HFFc6 (cell line): ENCODE results near the gene PCDH9. TPM values are rescaled to one million over a fixed set of nuclear protein-coding genes. Genes with fewer than 3 reads are reported as not detected.

ENCODE experiments used
- DNase-seq: peaks from one replicate; pipeline ENCODE4 v3.0.0-alpha.2; 2018
- H3K27ac Mint-ChIP-seq: 2 replicates; pipeline ENCODE4 v1.8.0; 2020; ENCODE audit warnings: mild to moderate bottlenecking, mixed read lengths
- H3K27me3 Mint-ChIP-seq: 2 replicates; pipeline ENCODE4 v1.8.0; 2021; ENCODE audit warnings: mild to moderate bottlenecking, moderate library complexity, mixed read lengths; ENCODE audit not compliant: insufficient read depth
- H3K36me3 Mint-ChIP-seq: 2 replicates; pipeline ENCODE4 v1.8.0; 2021; ENCODE audit warnings: low read depth, mixed read lengths
- H3K4me1 Mint-ChIP-seq: 2 replicates; pipeline ENCODE4 v1.8.0; 2020; ENCODE audit warnings: low read depth, mixed read lengths
- H3K4me3 Mint-ChIP-seq: 2 replicates; pipeline ENCODE4 v1.8.0; 2020; ENCODE audit warnings: mild to moderate bottlenecking, moderate library complexity, mixed read lengths
- H3K9me3 Mint-ChIP-seq: 2 replicates; pipeline ENCODE4 v1.8.0; 2020; ENCODE audit warnings: mild to moderate bottlenecking, mixed read lengths
- total RNA-seq, 6 experiments: library from RNA; stranded (reverse); fragmentation: NEBNext Ultra II Directional; extraction: Animal tissue kit (Norgen Biotek cat#: 25700); gene quantifications; 2 replicates in 1 of 6; 3 replicates in 5 of 6; pipeline ENCODE4 v1.2.3, GENCODE V29; 2021
- TF ChIP-seq, protein P1 (sequence below): fragments of 200-600 bp; sonication (generic); IDR thresholded peaks from 2 replicates; pipeline ENCODE4 v1.5.0; 2021; ENCODE audit warnings: antibody characterized with exemption, mild to moderate bottlenecking

The PCDH9 gene
- total RNA-seq, 6 experiments from 2014 or later, result 2.0 to 6.7 (median 2.6) TPM

DNA sequence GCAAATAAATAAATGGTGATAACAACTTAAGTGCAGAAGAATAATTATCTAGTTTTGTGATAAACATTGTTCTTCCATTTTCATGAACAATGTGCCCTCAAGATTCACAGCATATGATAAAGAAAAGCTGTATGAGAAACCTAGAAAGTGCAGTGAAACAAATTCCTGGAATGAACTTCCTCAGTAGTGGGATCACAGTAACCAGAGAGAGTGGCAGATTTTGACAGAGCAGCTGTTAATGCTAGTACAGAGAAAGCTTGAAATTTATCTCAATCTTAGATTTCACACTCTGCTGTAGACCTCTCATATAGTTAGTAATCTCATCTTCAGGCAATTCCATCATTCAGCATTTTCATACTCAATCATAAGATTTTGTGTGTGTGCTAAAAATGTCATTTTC is 664.9 kb downstream of the PCDH9 start:
- no peak for DNase-seq
- H3K9me3 Mint-ChIP-seq, result no peaks in the 10 kb centered on the region
- H3K4me1 Mint-ChIP-seq, result peaks cover 7% of the 10 kb centered on the region
- H3K4me3 Mint-ChIP-seq, result no peak overlapping the region
- no peaks in the 10 kb centered on the region for H3K27me3 Mint-ChIP-seq
- no peaks in the 10 kb centered on the region for H3K36me3 Mint-ChIP-seq
- TF ChIP-seq, protein P1, sequence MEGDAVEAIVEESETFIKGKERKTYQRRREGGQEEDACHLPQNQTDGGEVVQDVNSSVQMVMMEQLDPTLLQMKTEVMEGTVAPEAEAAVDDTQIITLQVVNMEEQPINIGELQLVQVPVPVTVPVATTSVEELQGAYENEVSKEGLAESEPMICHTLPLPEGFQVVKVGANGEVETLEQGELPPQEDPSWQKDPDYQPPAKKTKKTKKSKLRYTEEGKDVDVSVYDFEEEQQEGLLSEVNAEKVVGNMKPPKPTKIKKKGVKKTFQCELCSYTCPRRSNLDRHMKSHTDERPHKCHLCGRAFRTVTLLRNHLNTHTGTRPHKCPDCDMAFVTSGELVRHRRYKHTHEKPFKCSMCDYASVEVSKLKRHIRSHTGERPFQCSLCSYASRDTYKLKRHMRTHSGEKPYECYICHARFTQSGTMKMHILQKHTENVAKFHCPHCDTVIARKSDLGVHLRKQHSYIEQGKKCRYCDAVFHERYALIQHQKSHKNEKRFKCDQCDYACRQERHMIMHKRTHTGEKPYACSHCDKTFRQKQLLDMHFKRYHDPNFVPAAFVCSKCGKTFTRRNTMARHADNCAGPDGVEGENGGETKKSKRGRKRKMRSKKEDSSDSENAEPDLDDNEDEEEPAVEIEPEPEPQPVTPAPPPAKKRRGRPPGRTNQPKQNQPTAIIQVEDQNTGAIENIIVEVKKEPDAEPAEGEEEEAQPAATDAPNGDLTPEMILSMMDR, result no peak
- no peak overlapping the region for H3K27ac Mint-ChIP-seq

DNA sequence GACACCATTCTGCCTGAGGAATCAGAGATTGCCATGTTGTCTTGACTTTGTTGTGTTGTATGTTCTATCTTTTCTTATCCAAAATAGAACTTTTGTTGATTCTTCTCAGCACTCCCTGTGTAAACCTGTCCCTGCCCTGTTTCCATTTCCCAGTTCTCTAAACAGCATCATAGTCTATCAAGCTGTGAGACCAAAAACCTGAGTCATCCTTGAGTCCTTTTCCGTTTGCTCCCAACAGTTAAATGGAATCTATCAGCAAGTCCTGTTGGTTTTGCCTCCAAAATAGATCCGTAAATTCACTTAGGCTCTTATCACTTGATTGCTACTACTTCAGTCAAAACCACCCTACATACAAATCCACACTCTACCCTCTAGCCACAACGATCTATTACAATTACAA is 667.1 kb downstream of the PCDH9 start:
- H3K4me1 Mint-ChIP-seq, result peaks cover 16% of the 10 kb centered on the region
- H3K36me3 Mint-ChIP-seq, result no peaks in the 10 kb centered on the region
- H3K27me3 Mint-ChIP-seq, result no peaks in the 10 kb centered on the region
- TF ChIP-seq, protein P1, result no peak
- H3K27ac Mint-ChIP-seq, result peak overlapping the region; percentile 4; the same call in 1 of the 2 replicates
- no peak for DNase-seq
- H3K9me3 Mint-ChIP-seq, result no peaks in the 10 kb centered on the region
- no peak overlapping the region for H3K4me3 Mint-ChIP-seq

DNA sequence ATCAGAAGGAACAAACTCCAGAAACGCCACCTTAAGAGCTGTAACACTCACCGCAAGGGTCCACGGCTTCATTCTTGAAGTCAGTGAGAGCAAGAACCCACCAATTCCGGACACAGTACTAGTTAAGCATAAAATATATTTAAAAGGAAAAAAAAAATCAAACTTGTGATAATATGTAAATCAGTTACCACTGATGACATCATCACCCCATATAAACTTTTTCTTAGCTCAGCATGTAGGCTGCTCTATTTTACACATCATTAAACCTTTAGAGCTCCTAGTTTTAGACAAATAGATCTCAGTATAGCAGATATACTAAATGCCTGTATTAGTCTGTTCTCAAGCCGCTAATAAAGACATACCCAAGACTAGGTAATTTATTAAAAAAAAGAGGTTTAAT is 668.1 kb downstream of the PCDH9 start:
- Mint-ChIP-seq H3K27ac (no peak overlapping the region), H3K27me3 (no peaks in the 10 kb centered on the region), H3K4me3 (no peak overlapping the region), H3K36me3 (no peaks in the 10 kb centered on the region), H3K4me1 (peaks cover 17% of the 10 kb centered on the region), H3K9me3 (no peaks in the 10 kb centered on the region)
- no peak for DNase-seq
- TF ChIP-seq, protein P1, result no peak

DNA sequence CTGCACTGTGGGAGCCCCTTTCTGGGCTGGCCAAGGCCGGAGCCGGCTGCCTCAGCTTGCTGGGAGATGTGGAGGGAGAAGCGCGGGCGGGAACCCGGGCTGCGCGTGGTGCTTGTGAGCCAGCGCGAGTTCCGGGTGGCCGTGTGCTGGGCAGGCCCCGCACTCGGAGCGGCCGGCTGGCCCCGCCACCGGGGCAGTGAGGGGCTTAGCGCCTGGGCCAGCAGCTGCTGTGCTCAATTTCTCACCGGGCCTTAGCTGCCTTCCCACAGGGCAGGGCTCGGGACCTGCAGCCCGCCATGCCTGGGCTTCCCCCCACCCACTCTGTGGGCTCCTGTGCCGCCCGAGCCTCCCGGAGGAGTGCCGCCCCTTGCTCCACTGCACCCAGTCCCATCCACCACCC is 669.1 kb downstream of the PCDH9 start:
- H3K36me3 Mint-ChIP-seq, result no peaks in the 10 kb centered on the region
- TF ChIP-seq, protein P1, result no peak
- no peak for DNase-seq
- peaks cover 20% of the 10 kb centered on the region for H3K4me1 Mint-ChIP-seq
- H3K27ac Mint-ChIP-seq, result no peak overlapping the region
- H3K4me3 Mint-ChIP-seq, result no peak overlapping the region
- no peaks in the 10 kb centered on the region for H3K9me3 Mint-ChIP-seq
- no peaks in the 10 kb centered on the region for H3K27me3 Mint-ChIP-seq

DNA sequence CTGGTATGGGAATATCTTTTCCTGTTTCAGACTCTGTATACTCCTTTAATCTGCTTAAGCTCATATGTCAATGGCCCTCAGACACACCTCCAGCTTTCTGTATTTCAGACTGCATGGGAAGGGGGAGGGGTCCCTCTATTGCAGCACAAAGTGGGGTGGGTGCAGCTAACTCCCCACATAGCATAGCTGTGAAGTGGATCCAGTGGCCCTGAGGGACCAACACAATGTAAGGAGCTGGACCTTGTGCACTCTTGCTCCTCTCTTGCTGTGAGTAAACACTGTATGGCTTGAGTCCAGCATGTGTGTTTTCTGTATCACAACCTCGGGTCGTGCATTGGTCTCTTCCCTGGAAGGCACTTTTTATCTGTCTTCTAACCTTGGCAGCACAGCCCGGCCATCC is 669.9 kb downstream of the PCDH9 start:
- peaks cover 21% of the 10 kb centered on the region for H3K4me1 Mint-ChIP-seq
- H3K36me3 Mint-ChIP-seq, result no peaks in the 10 kb centered on the region
- TF ChIP-seq, protein P1, result no peak
- H3K27ac Mint-ChIP-seq, result no peak overlapping the region
- H3K27me3 Mint-ChIP-seq, result no peaks in the 10 kb centered on the region
- no peak overlapping the region for H3K4me3 Mint-ChIP-seq
- H3K9me3 Mint-ChIP-seq, result no peaks in the 10 kb centered on the region
- no peak for DNase-seq

DNA sequence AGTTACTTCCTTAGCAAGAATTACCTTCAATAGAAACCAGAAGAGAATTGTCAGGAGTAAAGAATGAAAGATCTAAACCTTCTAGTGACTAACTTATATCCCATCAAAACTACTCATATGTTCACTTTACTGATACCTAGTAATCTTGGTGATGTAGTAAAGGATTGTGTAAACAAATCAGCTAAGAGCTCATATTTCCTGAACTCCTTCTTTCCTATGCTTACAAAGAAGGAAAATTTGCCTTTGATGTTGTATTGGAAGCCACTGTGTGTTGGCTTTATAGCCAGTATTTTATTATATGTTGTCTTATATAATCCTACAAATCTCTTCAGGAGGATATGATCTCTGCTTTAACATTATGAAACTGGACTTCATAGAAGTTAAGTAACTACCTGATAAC is 671.0 kb downstream of the PCDH9 start:
- Mint-ChIP-seq H3K4me3 (no peak overlapping the region), H3K9me3 (no peaks in the 10 kb centered on the region), H3K4me1 (peaks cover 21% of the 10 kb centered on the region), H3K27me3 (no peaks in the 10 kb centered on the region), H3K27ac (no peak overlapping the region), H3K36me3 (no peaks in the 10 kb centered on the region)
- DNase-seq, result no peak
- TF ChIP-seq, protein P1, result no peak
